GM12874 (cell line): Measurements from ENCODE around the gene GPBAR1.
A peak's percentile ranks its signal among the peaks of the same experiment; 100 is the strongest.

Experiments
- CTCF ChIP-seq: IDR thresholded peaks from 2 replicates; pipeline ENCODE4 v1.5.1; 2011; ENCODE audit warnings: low read depth, mild to moderate bottlenecking, control low read depth, low read length, moderate library complexity; ENCODE audit not compliant: insufficient read depth

GPBAR1 gene

GRCh38 chr2:218257390-218257981, 3.3 kb upstream of the GPBAR1 start:
- peak; percentile 81 for TF ChIP-seq CTCF

GRCh38 chr2:218259099-218259961, 1.5 kb upstream of the GPBAR1 start:
- TF ChIP-seq CTCF = no peak

- no peak for TF ChIP-seq CTCF
These were observed 649 bp upstream of the GPBAR1 start for GRCh38 chr2:218260166-218260565.

- TF ChIP-seq CTCF = no peak
These were observed 815 bp downstream of the GPBAR1 start for GRCh38 chr2:218261423-218262236.

GRCh38 chr2:218262237-218262600, 1.4 kb downstream of the GPBAR1 start:
- no peak for TF ChIP-seq CTCF

GRCh38 chr2:218262631-218263586, 2.1 kb downstream of the GPBAR1 start:
- no peak for TF ChIP-seq CTCF
